GM21737 (cell line): ENCODE measurements around the gene PTX4.

Experiments used
- ATAC-seq: cut with Tn5 transposase; IDR thresholded peaks from one replicate; pipeline ENCODE4 v1.9.1; 2021; ENCODE audit warnings: mild to moderate bottlenecking, moderate library complexity; ENCODE audit not compliant: unreplicated experiment

PTX4 gene

GRCh38 chr16:1525871-1526607, 37.3 kb upstream of the PTX4 start:
- ATAC-seq: no peak

- no peak for ATAC-seq
Observed at GRCh38 chr16:1524366-1524765, 35.6 kb upstream of the PTX4 start.

- no peak for ATAC-seq
Observed at GRCh38 chr16:1523581-1524245, 35.0 kb upstream of the PTX4 start.

- no peak for ATAC-seq
Observed at GRCh38 chr16:1520461-1520860, 31.7 kb upstream of the PTX4 start.

GRCh38 chr16:1519831-1520230, 31.1 kb upstream of the PTX4 start:
- ATAC-seq: no peak

GRCh38 chr16:1518626-1519135, 29.9 kb upstream of the PTX4 start:
- ATAC-seq: no peak

GRCh38 chr16:1514507-1514906, 25.8 kb upstream of the PTX4 start:
- ATAC-seq: no peak

GRCh38 chr16:1512774-1513173, 24.0 kb upstream of the PTX4 start:
- ATAC-seq: no peak

- no peak for ATAC-seq
Observed at GRCh38 chr16:1511662-1512569, 23.2 kb upstream of the PTX4 start.

GRCh38 chr16:1510941-1511351, 22.2 kb upstream of the PTX4 start:
- ATAC-seq: no peak

GRCh38 chr16:1510272-1510671, 21.5 kb upstream of the PTX4 start:
- ATAC-seq: no peak

- no peak for ATAC-seq
Observed at GRCh38 chr16:1509307-1510221, 20.8 kb upstream of the PTX4 start.

- no peak for ATAC-seq
Observed at GRCh38 chr16:1508494-1509187, 19.9 kb upstream of the PTX4 start.

GRCh38 chr16:1506494-1507213, 17.9 kb upstream of the PTX4 start:
- no peak for ATAC-seq

- ATAC-seq: no peak
Observed at GRCh38 chr16:1505912-1506311, 17.2 kb upstream of the PTX4 start.

GRCh38 chr16:1505073-1505844, 16.5 kb upstream of the PTX4 start:
- ATAC-seq: no peak

- ATAC-seq: no peak
Observed at GRCh38 chr16:1503110-1503955, 14.6 kb upstream of the PTX4 start.
